GM12873 (cell line): ENCODE measurements around the gene PSME1.

Experiments used
- CTCF ChIP-seq: IDR thresholded peaks from 2 replicates; pipeline ENCODE4 v1.5.1; 2012; ENCODE audit warnings: low read depth, mild to moderate bottlenecking, moderate library complexity, low read length, control low read depth; ENCODE audit not compliant: insufficient read depth; ENCODE audit errors: missing control alignments

Gene PSME1

GRCh38 chr14:24119691-24120090, 16.3 kb upstream of the PSME1 start:
- TF ChIP-seq CTCF, result no peak

- TF ChIP-seq CTCF, result no peak
Observed at GRCh38 chr14:24121210-24121609, 14.8 kb upstream of the PSME1 start.

GRCh38 chr14:24122416-24122815, 13.6 kb upstream of the PSME1 start:
- no peak for TF ChIP-seq CTCF

GRCh38 chr14:24122898-24123297, 13.1 kb upstream of the PSME1 start:
- TF ChIP-seq CTCF, result no peak

GRCh38 chr14:24123424-24124417, 12.3 kb upstream of the PSME1 start:
- TF ChIP-seq CTCF, result no peak

- TF ChIP-seq CTCF, result no peak
Observed at GRCh38 chr14:24126939-24127338, 9.1 kb upstream of the PSME1 start.

- TF ChIP-seq CTCF, result no peak
Observed at GRCh38 chr14:24127673-24128072, 8.3 kb upstream of the PSME1 start.
